HEK293T (cell line): ENCODE measurements around the gene STX19.

Experiments used
- CTCF ChIA-PET: fragments of 350-600 bp; formaldehyde crosslinking; extraction: SDS; loops from one replicate; lab custom pipeline; 2021; ENCODE audit warnings: antibody characterized with exemption, inconsistent platforms; lab: Yijun Ruan, JAX
- POLR2A ChIA-PET: fragments of 350-600 bp; formaldehyde crosslinking; extraction: SDS; loops from one replicate; lab custom pipeline; 2020; ENCODE audit warnings: antibody characterized with exemption, inconsistent platforms; lab: Yijun Ruan, JAX
- DNase-seq: peaks from one replicate; pipeline ENCODE4 v3.0.0; 2012; ENCODE audit warnings: mixed read lengths; ENCODE audit errors: extremely low spot score
- ARNT ChIP-seq: fragments of 450-650 bp; IDR thresholded peaks from 2 replicates; pipeline ENCODE4 v1.6.1; 2017; ENCODE audit warnings: mild to moderate bottlenecking
- BHLHE40 ChIP-seq: fragments of 450-650 bp; IDR thresholded peaks from 2 replicates; pipeline ENCODE4 v1.6.1; 2016; ENCODE audit warnings: mild to moderate bottlenecking, moderate library complexity, borderline replicate concordance
- CTBP1 ChIP-seq: fragments of 450-650 bp; IDR thresholded peaks from 2 replicates; pipeline ENCODE4 v1.6.1; 2016; ENCODE audit warnings: borderline replicate concordance
- ELF4 ChIP-seq: fragments of 450-650 bp; IDR thresholded peaks from 2 replicates; pipeline ENCODE4 v1.6.1; 2017; ENCODE audit warnings: antibody characterized with exemption
- FOXA1 ChIP-seq: fragments of 450-650 bp; IDR thresholded peaks from 2 replicates; pipeline ENCODE4 v1.6.1; 2016; ENCODE audit warnings: mild to moderate bottlenecking
- FOXK2 ChIP-seq: fragments of 450-650 bp; IDR thresholded peaks from 2 replicates; pipeline ENCODE4 v1.6.1; 2016; ENCODE audit warnings: mild to moderate bottlenecking
- FOXM1 ChIP-seq: fragments of 450-650 bp; IDR thresholded peaks from 2 replicates; pipeline ENCODE4 v1.6.1; 2017; ENCODE audit warnings: mild to moderate bottlenecking, borderline replicate concordance
- HDGF ChIP-seq: fragments of 450-650 bp; IDR thresholded peaks from 2 replicates; pipeline ENCODE4 v1.6.1; 2017; ENCODE audit warnings: antibody characterized with exemption, borderline replicate concordance
- L3MBTL2 ChIP-seq: fragments of 450-650 bp; conservative IDR thresholded peaks from 2 replicates; pipeline ENCODE4 v1.6.1; 2016; ENCODE audit warnings: mild to moderate bottlenecking
- LEF1 ChIP-seq: fragments of 450-650 bp; IDR thresholded peaks from 2 replicates; pipeline ENCODE4 v1.6.1; 2017; ENCODE audit warnings: mild to moderate bottlenecking, borderline replicate concordance
- NFRKB ChIP-seq: fragments of 450-650 bp; IDR thresholded peaks from 2 replicates; pipeline ENCODE4 v1.6.1; 2016; ENCODE audit warnings: mild to moderate bottlenecking, moderate library complexity
- PKNOX1 ChIP-seq: fragments of 450-650 bp; IDR thresholded peaks from 2 replicates; pipeline ENCODE4 v1.6.1; 2016
- SP1 ChIP-seq: fragments of 450-650 bp; IDR thresholded peaks from 2 replicates; pipeline ENCODE4 v1.6.1; 2017
- SUZ12 ChIP-seq: fragments of 450-650 bp; IDR thresholded peaks from 2 replicates; pipeline ENCODE4 v1.6.1; 2016; ENCODE audit warnings: mild to moderate bottlenecking
- TARDBP ChIP-seq: fragments of 450-650 bp; IDR thresholded peaks from 2 replicates; pipeline ENCODE4 v1.6.1; 2016
- ZNF384 ChIP-seq: fragments of 450-650 bp; IDR thresholded peaks from 2 replicates; pipeline ENCODE4 v1.6.1; 2016

Gene STX19

GRCh38 chr3:94001827-94002495, 26.4 kb downstream of the STX19 start:
- POLR2A ChIA-PET = interaction anchor here (1.1 kb wide), 1 partner anchor 61 kb away, joined by 5 read pairs; the partner anchor contains the start of genes DHFR2 and NSUN3
- CTCF ChIA-PET = no interaction called here
- no peak for DNase-seq
- TF ChIP-seq L3MBTL2 (no peak), FOXM1 (no peak), FOXK2 (no peak), CTBP1 (no peak), SP1 (no peak), ELF4 (no peak), FOXA1 (no peak), HDGF (no peak), NFRKB (no peak), BHLHE40 (no peak), ARNT (no peak), PKNOX1 (no peak), LEF1 (no peak), SUZ12 (no peak), ZNF384 (no peak), TARDBP (no peak)

GRCh38 chr3:94001191-94001590, 27.2 kb downstream of the STX19 start:
- CTCF ChIA-PET = interaction anchor here (0.7 kb wide), 1 partner anchor 68 kb away, joined by 3 read pairs; no protein-coding TSS in a partner anchor

GRCh38 chr3:93994056-93994455, 34.3 kb downstream of the STX19 start:
- no peak for TF ChIP-seq PKNOX1
- no peak for TF ChIP-seq ARNT
- no peak for TF ChIP-seq FOXA1
- no peak for TF ChIP-seq TARDBP
- TF ChIP-seq FOXM1 = no peak
- TF ChIP-seq HDGF = no peak
- no peak for TF ChIP-seq ZNF384
- no peak for TF ChIP-seq BHLHE40
- TF ChIP-seq ELF4 = no peak
- no peak for TF ChIP-seq FOXK2
- TF ChIP-seq CTBP1 = no peak
- TF ChIP-seq NFRKB = no peak
- no peak for TF ChIP-seq LEF1
- TF ChIP-seq SUZ12 = no peak
- no peak for TF ChIP-seq SP1
- TF ChIP-seq L3MBTL2 = no peak

More at GRCh38 chr3:94001191-94001590, 27.2 kb downstream of the STX19 start:
- POLR2A ChIA-PET = no interaction called here
- DNase-seq = no peak
- TF ChIP-seq FOXM1 (no peak), ELF4 (no peak), SP1 (no peak), FOXK2 (no peak), L3MBTL2 (no peak), SUZ12 (no peak), FOXA1 (no peak), HDGF (no peak), NFRKB (no peak), PKNOX1 (no peak), TARDBP (no peak), LEF1 (no peak), ARNT (no peak), BHLHE40 (no peak), ZNF384 (no peak), CTBP1 (no peak)

GRCh38 chr3:93992207-93992606, 36.2 kb downstream of the STX19 start:
- CTCF ChIA-PET = no interaction called here
- POLR2A ChIA-PET = no interaction called here
- no peak for DNase-seq
- no peak for TF ChIP-seq BHLHE40
- TF ChIP-seq PKNOX1 = peak; percentile 80

More at GRCh38 chr3:93994056-93994455, 34.3 kb downstream of the STX19 start:
- POLR2A ChIA-PET = no interaction called here
- CTCF ChIA-PET = interaction anchor here (0.7 kb wide), 1 partner anchor 9 kb away, joined by 3 read pairs; no protein-coding TSS in a partner anchor
- no peak for DNase-seq

- ChIA-PET POLR2A (interaction anchor here (1.3 to 2.1 kb wide), 2 partner anchors 18 to 71 kb away, joined by 5 to 8 read pairs; partner anchors contain the start of genes DHFR2, NSUN3 and PROS1), CTCF (no interaction called here)
- DNase-seq = no peak
- TF ChIP-seq FOXM1 = no peak
- no peak for TF ChIP-seq PKNOX1
- TF ChIP-seq SUZ12 = no peak
- TF ChIP-seq LEF1 = no peak
- TF ChIP-seq ARNT = no peak
- no peak for TF ChIP-seq TARDBP
- no peak for TF ChIP-seq L3MBTL2
- TF ChIP-seq FOXK2 = no peak
- TF ChIP-seq HDGF = no peak
- no peak for TF ChIP-seq CTBP1
- no peak for TF ChIP-seq NFRKB
- no peak for TF ChIP-seq ELF4
- TF ChIP-seq BHLHE40 = no peak
- TF ChIP-seq ZNF384 = no peak
These were observed 36.8 kb downstream of the STX19 start for GRCh38 chr3:93991631-93992030.
